Measurements from ENCODE around the gene ZSWIM1.

ZSWIM1 gene

DNA sequence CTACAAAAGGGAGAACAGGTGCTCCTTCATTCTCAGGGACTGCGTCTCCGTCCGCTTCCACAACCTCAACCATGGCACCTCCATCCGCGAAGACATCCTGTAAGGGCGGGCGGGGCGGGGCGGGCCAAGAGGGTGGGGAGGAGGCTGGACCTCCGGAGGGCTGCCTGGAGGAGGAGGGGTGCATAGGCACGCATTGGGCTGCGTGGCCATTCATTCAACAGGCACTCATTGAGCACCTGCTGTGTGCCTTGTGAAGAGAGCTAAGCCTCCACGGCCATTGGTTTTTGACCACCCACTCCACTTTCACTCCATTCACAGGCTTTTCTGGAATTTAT lies 23.2 kb upstream of the ZSWIM1 start:
- peak overlapping the region; percentile 76 for H3K4me3 ChIP-seq (ENCODE audit: low read depth, low read length)
- H3K27me3 ChIP-seq (ENCODE audit: insufficient read depth, low read depth, severe bottlenecking): no peaks in the 10 kb centered on the region
- no peak for TF ChIP-seq CTCF (IDR thresholded peaks at IDR 0.05; ENCODE audit: low read depth, low read length)
- H3K36me3 ChIP-seq: no peaks in the 10 kb centered on the region
- no peak for DNase-seq
- H3K9me3 ChIP-seq (ENCODE audit: severe bottlenecking): no peaks in the 10 kb centered on the region
- H3K27ac ChIP-seq: peak overlapping the region; percentile 64

DNA sequence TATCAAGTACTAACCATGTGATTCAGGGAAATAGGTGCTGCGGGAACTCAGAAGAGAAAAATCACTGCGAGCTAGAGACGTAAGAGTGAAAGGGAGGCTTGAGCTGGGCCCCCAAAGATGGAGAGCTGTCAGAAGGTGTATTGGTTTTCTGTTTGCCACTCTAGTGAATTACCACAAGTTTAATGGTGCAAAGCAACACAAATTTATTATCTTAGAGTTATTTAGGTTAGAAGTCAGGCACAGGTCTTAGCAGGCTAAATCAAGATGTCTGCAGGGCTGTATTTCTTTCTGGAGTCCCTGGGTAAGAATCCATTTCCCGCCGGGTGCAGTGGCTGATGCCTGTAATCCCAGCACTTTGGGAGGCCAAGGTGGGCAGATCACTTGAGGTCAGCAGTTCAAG lies 21.1 kb upstream of the ZSWIM1 start:
- no peak overlapping the region for H3K4me3 ChIP-seq (ENCODE audit: low read depth, low read length)
- H3K9me3 ChIP-seq (ENCODE audit: severe bottlenecking): no peaks in the 10 kb centered on the region
- no peaks in the 10 kb centered on the region for H3K36me3 ChIP-seq
- no peak for TF ChIP-seq CTCF (IDR thresholded peaks at IDR 0.05; ENCODE audit: low read depth, low read length)
- DNase-seq: no peak
- H3K27ac ChIP-seq: no peak overlapping the region
- H3K27me3 ChIP-seq (ENCODE audit: insufficient read depth, low read depth, severe bottlenecking): no peaks in the 10 kb centered on the region

- Histone ChIP-seq H3K36me3 (no peaks in the 10 kb centered on the region), H3K27ac (no peak overlapping the region), H3K4me3 (ENCODE audit: low read depth, low read length) (no peak overlapping the region), H3K9me3 (ENCODE audit: severe bottlenecking) (no peaks in the 10 kb centered on the region), H3K27me3 (ENCODE audit: insufficient read depth, low read depth, severe bottlenecking) (no peaks in the 10 kb centered on the region)
- no peak for TF ChIP-seq CTCF (IDR thresholded peaks at IDR 0.05; ENCODE audit: low read depth, low read length)
- no peak for DNase-seq
Measured at GRCh38 chr20:45860560-45861220, 20.3 kb upstream of the ZSWIM1 start.

DNA sequence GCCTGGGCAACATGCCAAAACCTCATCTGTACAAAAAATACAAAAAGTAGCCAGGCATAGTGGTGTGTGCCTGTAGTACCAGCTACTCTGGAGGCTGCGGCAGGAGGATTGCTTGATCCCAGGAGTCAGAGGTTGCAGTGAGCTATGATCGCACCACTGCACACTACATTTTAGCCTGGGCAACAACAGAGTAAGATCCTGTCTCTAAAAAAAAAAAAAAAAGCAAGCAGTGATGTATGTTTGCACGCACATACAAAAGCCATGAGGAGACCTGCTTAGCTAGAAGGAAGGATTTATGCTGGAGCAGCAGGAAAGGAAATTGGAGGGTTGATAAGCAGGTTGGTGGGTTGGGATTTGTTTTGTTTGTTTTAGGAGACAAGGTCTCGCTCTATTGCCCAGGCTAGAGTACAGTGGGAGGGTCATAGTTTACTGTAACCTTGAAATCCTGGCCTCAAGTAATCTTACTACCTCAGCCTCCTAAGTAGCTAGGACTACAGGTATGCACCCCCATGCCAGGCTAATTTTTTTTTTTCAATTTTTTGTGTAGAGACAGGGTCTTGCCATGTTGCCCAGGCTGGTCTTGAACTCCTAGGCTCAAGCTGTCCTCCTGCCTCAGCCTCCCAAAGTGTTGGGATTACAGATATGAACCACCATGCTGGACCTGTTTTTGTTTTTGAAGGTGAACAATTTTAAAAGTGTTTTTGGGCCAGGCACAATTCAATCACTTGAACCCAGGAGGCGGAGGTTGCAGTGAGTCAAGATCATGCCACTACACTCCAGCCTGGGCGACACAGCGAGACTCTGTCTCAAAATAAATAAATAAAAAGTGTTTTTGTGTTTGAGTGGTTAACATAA lies 19.6 kb upstream of the ZSWIM1 start:
- H3K9me3 ChIP-seq (ENCODE audit: severe bottlenecking): no peaks in the 10 kb centered on the region
- H3K27me3 ChIP-seq (ENCODE audit: insufficient read depth, low read depth, severe bottlenecking): no peaks in the 10 kb centered on the region
- H3K4me3 ChIP-seq (ENCODE audit: low read depth, low read length): no peak overlapping the region
- H3K36me3 ChIP-seq: no peaks in the 10 kb centered on the region
- no peak for TF ChIP-seq CTCF (IDR thresholded peaks at IDR 0.05; ENCODE audit: low read depth, low read length)
- DNase-seq: no peak
- H3K27ac ChIP-seq: no peak overlapping the region

GRCh38 chr20:45863543-45864470 lies 17.2 kb upstream of the ZSWIM1 start:
- H3K27ac ChIP-seq: no peak overlapping the region
- no peaks in the 10 kb centered on the region for H3K27me3 ChIP-seq (ENCODE audit: insufficient read depth, low read depth, severe bottlenecking)
- TF ChIP-seq CTCF (IDR thresholded peaks at IDR 0.05; ENCODE audit: low read depth, low read length): no peak
- DNase-seq: no peak
- no peaks in the 10 kb centered on the region for H3K9me3 ChIP-seq (ENCODE audit: severe bottlenecking)
- H3K36me3 ChIP-seq: no peaks in the 10 kb centered on the region
- H3K4me3 ChIP-seq (ENCODE audit: low read depth, low read length): no peak overlapping the region

Measured in WERI-Rb-1 (cell line).